OCI-LY3 (cell line): ENCODE measurements around the gene CRADD.

Experiments used
- EZH2phosphoT487 ChIP-seq: fragments of 200-600 bp; shearing (Covaris generic); IDR thresholded peaks from 2 replicates; pipeline ENCODE4 v1.6.1; 2018; ENCODE audit warnings: antibody characterized with exemption, mixed run types, low read depth
- TF ChIP-seq, protein P1 (sequence below): fragments of 200-600, 300-600 bp; sonication (generic); IDR thresholded peaks from 2 replicates; pipeline ENCODE4 v1.5.1; 2014; ENCODE audit warnings: antibody characterized with exemption, low read length, low read depth

- TF ChIP-seq, protein P1, sequence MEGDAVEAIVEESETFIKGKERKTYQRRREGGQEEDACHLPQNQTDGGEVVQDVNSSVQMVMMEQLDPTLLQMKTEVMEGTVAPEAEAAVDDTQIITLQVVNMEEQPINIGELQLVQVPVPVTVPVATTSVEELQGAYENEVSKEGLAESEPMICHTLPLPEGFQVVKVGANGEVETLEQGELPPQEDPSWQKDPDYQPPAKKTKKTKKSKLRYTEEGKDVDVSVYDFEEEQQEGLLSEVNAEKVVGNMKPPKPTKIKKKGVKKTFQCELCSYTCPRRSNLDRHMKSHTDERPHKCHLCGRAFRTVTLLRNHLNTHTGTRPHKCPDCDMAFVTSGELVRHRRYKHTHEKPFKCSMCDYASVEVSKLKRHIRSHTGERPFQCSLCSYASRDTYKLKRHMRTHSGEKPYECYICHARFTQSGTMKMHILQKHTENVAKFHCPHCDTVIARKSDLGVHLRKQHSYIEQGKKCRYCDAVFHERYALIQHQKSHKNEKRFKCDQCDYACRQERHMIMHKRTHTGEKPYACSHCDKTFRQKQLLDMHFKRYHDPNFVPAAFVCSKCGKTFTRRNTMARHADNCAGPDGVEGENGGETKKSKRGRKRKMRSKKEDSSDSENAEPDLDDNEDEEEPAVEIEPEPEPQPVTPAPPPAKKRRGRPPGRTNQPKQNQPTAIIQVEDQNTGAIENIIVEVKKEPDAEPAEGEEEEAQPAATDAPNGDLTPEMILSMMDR = no peak
- TF ChIP-seq EZH2phosphoT487 = no peak
These were observed 199.2 kb downstream of the CRADD start for GRCh38 chr12:93876360-93876759.
